PC-3 (cell line): ENCODE results near the gene ETV5.

Experiments used
- CTCF ChIP-seq: fragments of 300-600 bp; sonication (generic); conservative IDR thresholded peaks from 2 replicates; pipeline ENCODE4 v1.5.1; 2017; ENCODE audit warnings: antibody characterized with exemption, low read depth, mild to moderate bottlenecking, low read length
- EZH2 ChIP-seq: fragments of 300-600 bp; sonication (generic); IDR thresholded peaks from one replicate; pipeline ENCODE4 v1.6.1; 2017; ENCODE audit warnings: antibody characterized with exemption, mild to moderate bottlenecking, low read length; ENCODE audit not compliant: unreplicated experiment

- TF ChIP-seq CTCF, result no peak
- TF ChIP-seq EZH2, result no peak
Measured at GRCh38 chr3:186090901-186091300, 18.0 kb downstream of the ETV5 start.
